HG03108 (cell line): ENCODE measurements around the gene TRABD2B.
"Not testable (repeated sequence)": the region's sequence is repeated elsewhere in the genome, so short reads cannot be mapped to it uniquely, and the experiment has no call there.

Source experiments
- ATAC-seq: cut with Tn5 transposase; IDR thresholded peaks from one replicate; pipeline ENCODE4 v1.9.1; 2021; ENCODE audit warnings: moderate library complexity; ENCODE audit not compliant: unreplicated experiment

TRABD2B gene

GRCh38 chr1:47970882-47971281, 26.3 kb downstream of the TRABD2B start:
- ATAC-seq = no peak

DNA sequence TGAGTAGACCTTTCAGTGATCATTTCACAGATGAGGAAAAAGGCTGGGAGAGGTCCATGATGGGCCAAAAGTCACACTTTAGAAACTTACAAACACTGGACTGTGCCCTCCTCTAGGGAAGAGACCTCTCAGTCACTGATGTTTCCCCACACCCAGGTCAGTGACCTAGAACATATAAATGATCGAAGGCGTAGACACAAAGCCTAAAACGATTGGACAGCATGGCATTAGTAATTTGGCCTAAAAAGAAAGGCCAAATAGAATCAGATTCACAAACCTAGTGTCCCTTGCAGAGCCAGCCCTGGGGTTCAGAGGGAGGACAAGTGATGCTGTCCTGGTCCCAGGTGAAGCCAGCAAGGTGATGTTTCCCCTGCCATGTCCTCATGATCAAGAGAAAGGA, 27.7 kb downstream of the TRABD2B start:
- no peak for ATAC-seq

DNA sequence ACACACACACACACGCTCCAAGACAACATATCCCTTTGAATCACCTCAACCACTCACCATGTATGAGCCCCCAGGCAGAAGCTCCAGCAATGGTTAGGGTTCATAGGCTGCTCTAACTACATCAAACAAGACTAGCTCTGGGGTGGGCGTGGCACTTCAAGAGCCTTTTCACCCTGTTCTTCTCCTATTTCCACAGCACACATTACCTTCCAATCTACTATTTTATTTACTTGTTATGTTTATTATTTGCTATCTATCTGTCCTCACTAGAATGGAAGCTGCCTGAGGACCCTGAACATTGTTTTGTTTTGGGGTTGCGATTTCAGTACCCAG, 28.7 kb downstream of the TRABD2B start:
- no peak for ATAC-seq

DNA sequence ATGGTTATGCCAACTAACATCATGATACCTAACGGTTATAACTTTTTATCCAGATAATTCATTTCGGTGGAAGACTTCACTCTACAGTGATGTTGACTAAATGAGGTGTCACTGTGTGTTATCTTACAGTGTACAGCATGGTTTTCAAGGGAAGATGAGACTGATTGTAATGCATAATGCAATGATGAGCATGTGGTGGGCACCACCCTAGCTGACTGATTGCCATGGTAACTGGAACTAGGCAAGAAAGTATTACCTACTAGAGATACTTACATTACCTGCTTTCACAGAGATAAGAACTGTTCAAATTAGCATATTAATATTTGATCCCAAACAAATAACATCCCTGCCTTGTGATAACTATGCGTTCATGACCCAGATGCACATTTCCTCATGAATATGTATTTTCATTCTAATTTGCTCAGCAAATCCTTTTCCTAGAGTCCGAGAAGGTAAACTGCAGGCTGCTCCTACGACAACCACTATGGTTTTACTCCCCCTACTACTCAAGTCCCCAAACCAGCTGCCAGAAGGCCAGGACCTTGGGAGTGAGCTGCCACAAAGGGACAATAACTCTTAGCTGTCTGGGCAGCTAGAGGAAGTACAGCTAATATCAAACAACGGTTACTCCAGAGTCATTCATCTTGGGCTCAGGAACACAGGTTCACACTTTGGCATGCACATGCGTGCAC, 29.2 kb downstream of the TRABD2B start:
- ATAC-seq = no peak

- ATAC-seq = no peak
Observed at GRCh38 chr1:47965816-47966215, 31.4 kb downstream of the TRABD2B start.

GRCh38 chr1:47964636-47965035, 32.5 kb downstream of the TRABD2B start:
- no peak for ATAC-seq

DNA sequence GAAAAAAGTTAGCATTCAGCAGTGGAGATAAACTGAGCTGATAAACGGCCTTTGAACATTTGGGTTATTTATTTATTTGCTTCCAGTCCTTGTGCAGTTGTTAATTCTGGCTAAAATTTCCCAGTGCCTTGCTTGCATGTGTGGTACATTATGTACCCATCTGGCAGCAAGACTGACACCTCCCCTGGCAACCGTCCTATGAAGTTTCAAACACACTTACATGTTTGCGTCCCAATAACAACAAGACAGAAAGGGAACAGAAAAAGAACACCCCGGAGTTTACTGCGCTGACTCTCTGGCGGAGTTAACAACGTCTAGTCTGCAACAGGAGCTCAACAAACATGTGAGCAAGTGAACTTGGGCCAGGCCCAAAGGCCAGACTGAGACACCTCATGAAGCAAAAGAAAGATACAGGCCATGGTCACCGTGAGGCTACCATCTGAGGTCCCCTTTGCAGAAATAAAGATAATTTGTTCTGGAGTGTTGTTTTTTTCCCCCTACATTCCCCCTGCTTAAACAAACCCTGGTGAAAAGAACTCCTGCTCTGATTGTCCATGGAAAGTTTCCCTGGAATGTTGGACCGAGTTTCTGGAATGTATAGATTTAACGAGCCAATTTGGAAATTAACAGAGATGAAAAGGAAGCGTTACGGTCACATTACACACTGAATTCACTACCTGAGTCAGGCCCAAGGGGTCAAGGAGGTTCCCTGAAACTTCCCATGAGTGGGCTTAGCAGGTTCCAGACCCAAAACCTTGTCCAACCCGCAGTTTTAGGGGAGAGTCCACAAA, 33.4 kb downstream of the TRABD2B start:
- no peak for ATAC-seq

- ATAC-seq = no peak
Observed at GRCh38 chr1:47962750-47963492, 34.3 kb downstream of the TRABD2B start.

- not testable (repeated sequence) for ATAC-seq
Observed at GRCh38 chr1:47961835-47962234, 35.4 kb downstream of the TRABD2B start.

DNA sequence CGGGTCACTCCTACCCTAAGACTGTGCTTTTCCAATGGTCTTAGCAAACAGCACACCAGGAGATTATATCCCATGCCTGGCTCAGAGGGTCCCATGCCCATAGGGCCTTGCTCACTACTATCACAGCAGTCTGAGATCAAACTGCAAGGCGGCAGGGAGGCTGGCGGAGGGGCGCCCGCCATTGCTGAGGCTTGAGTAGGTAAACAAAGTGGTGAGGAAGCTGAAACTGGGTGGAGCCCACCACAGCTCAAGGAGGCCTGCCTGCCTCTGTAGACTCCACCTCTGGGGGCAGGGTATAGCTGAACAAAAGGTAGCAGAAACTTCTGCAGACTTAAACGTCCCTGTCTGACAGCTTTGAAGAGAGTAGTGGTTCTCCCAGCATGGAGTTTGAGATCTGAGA, 40.7 kb downstream of the TRABD2B start:
- ATAC-seq = not testable (repeated sequence)

DNA sequence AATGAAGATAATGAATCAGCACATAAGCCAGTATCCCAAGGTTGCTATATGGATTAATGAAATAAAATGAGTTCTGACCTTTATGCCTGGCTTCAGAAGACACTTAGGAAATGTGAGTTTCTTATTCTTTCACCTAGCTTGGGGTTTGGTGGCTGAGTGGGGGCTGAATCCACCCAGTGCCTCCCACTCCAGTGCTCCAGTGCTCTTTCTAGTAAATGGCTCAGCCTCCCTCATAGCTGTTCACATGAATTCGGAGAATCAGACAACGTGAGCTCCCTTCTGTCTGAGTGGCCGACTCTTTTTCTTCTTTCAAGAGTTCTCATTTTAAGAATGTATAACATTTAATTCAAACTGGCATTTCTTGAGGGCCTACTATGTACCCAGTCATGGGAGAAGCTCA, 43.5 kb downstream of the TRABD2B start:
- ATAC-seq = no peak

GRCh38 chr1:47951545-47952235, 45.5 kb downstream of the TRABD2B start:
- ATAC-seq = no peak

DNA sequence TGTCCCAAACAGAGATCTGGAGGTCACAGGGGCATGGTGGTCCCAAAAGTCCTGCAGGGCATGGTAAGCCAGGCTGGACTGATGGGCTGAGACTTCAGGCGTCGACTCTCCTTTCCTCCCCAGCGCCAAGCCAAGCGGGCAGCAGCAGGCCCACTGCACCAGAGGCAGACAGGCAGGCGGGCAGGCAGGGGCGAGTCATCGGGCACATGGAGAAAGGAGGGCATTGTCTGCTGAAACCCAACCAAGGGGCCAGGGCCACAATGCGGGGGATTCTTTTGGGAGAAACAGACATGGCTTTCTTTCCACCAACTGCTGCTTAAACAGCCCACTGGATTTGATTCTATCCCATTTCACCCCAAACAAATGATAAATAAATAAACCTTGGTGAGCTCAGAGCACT, 46.2 kb downstream of the TRABD2B start:
- ATAC-seq = no peak

DNA sequence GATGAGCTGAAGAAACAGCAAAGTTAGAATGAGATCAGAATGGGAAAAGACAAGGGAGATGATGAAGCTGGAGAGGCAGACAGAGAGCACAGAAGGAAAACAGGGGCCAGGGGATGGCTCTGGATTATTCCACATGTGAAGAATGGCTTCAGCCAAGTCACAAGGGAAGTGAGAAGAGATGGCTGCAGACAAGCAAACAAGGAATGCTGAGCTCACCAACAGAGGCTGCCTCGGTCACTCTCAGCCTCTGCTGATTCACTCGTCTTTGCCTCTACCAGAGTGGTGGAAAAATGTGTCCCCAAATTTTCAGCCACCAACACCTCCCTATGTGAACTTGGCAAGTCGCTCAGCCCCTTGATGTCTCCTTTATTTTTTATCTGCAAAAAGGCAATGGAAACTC, 46.7 kb downstream of the TRABD2B start:
- ATAC-seq = no peak

DNA sequence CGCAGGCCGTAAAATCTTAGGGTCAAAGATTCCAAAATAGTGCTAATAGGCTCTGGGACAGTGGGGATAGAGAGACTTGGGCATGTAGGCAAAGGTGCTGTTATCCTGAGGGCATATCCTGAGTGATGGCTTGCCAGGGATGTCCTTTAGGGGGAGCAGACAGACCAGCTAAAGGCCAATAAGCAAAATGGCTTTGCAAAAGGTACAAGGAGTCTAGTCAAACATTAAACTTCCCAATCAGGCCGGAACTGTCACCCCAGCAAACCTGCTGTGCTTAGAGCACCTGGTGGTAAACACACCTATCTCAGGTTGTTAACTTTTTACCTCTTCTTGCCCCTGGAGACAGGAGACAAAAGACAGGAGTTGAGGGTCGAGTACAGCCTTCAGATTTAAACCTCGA, 49.1 kb downstream of the TRABD2B start:
- ATAC-seq = no peak

- no peak for ATAC-seq
Observed at GRCh38 chr1:47947531-47947930, 49.7 kb downstream of the TRABD2B start.

- no peak for ATAC-seq
Observed at GRCh38 chr1:47944561-47944960, 52.6 kb downstream of the TRABD2B start.

DNA sequence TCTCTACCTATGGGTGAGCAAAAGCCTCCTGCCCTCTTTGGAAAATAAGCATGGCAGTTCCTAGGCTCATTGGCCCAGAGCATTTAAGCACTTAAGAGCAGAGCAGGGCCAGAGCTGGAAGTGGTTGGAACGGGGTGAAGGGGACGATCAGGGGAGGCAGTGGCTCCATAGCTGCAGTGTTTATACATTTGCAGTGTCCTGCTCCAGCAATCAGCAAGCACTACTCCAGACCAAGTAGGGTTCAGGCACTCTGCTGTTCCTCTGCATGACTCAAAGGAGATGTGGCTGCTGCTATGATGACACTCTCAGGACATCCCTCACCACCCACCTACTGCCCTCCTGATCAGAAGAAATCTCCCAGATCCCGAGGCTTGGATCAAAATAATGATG, 55.0 kb downstream of the TRABD2B start:
- ATAC-seq = no peak

DNA sequence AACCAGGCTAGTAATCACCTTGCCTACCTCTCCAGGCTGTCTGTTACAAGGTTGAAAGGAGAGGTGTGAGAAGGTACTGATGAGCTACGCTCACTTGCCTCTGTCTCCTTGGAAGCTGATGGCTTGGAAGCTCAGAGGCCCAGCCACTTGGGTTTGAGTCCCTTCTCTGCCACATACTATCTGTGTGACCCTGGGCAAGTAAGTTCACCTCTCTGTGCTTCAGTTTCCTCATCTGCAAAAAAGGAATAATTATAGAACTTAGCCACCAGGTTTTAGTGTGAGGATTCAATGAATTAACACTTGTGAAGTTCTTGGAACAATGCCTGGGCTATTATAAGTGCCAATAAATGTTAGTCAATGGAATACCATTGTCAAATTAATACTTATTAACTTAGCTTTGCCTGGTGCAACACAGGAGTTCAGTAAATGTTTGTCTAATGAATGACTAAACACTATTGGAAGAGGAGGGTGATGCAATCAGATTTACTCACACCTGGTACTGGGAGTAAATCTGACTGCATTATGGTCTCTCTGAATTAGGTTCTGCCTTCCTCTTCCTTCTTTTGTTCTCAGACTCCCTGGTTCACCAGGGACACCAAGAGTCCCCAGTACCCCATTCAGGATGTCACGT, 55.5 kb downstream of the TRABD2B start:
- ATAC-seq = no peak

- ATAC-seq = no peak
Observed at GRCh38 chr1:47940779-47941178, 56.4 kb downstream of the TRABD2B start.

DNA sequence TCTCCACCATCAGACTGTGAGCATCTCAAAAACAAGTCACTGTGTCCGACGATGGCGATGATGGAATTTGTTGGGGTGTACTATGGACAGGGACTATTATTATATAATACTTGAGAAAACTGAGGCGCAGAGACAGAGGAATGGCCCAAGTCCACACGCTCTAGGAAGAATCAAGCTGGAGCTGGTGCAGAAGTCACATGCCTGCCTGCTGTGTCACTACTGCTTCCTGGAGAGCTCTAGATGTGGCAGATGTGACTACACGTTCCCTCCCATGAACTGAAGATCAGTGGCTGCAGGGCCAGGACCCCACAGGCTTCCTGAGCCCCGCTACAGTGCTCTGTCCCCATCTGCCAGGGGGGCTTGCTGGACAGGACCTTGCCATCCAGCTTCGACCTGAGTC, 56.9 kb downstream of the TRABD2B start:
- ATAC-seq = no peak
